ENCODE results near the gene IL17RC.

IL17RC gene

DNA sequence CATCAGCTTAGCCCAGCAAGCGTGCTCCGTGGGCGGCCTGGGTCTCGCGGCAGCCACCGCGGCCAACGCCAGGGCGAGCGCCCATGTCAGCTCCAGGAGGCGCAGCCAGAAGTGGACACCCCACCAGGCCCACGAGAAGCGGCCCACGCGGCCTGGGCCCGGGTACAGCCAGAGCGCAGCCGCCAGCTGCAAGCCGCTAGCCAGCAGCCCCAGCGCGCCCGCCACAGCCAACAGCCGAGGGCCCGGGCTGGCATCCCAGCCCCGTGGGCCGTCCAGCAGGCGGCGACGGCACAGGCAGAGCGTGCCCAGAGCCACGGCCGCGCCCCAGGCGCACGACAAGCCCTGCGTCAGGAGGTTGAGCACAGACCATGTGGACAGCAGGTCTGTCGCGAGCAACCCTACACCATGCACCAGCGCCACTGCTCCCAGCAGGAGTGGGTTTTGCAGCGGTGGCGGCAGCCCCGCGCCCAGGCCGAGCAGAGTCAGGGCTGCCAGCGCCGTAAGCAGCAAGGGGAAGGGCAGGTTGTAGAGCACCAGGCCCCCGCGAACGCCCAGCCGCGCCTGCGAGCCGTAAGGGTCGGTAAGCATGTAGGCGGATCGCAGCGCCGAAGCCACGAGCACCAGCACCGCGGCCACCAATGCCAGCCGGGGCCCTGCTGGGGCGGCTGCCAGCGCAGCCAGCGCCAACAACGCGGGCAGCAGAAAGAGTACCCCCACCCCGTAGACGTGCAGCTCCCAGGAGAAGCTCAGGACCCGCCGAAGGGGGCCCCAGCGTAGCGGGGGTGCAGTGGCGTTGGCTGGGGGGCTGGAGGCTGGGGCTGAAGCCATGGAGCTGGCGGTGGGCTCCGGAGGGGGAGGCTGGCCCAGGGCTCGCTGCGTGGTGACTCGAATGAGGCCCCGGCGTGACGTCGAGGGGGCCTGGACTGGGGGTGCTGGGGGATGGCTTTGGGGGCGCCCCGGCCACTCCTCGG lies 30.4 kb downstream of the IL17RC start:
- DNase-seq = no peak

- DNase-seq = no peak
Measured at GRCh38 chr3:9948586-9948985, 31.7 kb downstream of the IL17RC start.

DNA sequence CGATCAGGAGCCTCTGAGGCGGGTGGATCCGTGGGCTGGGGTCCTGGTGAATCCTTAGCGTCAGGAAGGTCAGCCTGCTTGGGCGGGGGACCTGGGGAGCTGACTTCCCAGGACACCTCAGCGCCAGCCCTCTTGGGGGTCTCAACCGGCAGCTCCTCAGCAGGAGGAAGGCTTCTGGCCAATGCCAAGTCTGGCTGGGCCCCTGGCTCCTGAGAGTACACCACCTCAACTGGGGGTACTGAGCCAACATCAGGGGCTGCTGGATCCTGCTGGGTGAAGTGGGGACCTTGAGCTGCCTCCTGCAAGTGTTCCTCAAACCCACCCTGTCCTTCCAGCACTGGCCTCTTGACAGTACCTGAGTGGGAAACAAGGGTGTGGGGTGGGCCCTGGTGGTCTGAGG lies 32.2 kb downstream of the IL17RC start:
- no peak for DNase-seq

GRCh38 chr3:9949626-9950025 lies 32.7 kb downstream of the IL17RC start:
- no peak for DNase-seq

DNA sequence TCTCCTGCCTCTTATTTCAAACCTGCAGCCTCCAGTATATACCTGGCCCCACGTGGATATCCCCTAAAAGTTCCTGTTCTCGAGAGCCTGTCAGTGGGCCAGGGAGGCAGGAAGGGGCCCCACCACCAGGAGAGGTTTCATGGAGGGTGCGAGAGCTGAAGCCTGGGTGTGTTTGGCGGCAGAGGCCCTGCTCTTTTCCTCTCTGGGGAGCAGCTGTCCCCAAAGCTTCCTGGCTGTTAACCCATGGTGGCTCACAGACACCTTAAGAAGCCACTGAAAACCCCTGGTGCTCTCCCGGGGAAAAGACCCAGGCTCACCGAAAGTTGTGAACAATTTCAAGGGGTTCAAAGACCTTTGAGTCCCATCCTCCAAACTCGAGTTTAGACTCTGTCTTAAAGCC lies 34.2 kb downstream of the IL17RC start:
- DNase-seq = no peak

DNA sequence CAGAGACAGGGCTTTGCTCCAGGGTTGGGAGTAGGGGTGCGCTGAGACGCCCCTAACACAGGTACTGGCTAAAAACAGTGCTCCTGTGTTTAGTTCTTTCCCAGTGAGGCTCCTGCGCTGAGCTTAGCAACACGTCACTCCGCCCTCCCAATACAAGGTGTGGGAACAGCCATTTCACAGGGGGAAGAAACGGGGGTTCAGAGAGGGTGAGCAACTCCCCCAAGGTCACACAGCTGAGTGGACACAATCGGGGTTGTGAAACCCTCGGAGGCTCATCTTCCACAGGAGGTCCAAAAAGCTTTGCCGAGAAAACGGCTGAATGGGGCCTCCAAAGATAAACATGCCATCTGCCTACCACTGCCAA lies 34.7 kb downstream of the IL17RC start:
- no peak for DNase-seq

- peak; percentile 41 for DNase-seq
Measured at GRCh38 chr3:9951962-9952805, 35.3 kb downstream of the IL17RC start, which contains the start of gene PRRT3. TSS of gene PRRT3 (minus strand) at chr3:9952408. CDS start at chr3:9950115, 2,293 bp downstream.

- no peak for DNase-seq
Measured at GRCh38 chr3:9955067-9955502, 38.2 kb downstream of the IL17RC start.

- no peak for DNase-seq
Measured at GRCh38 chr3:9955611-9956352, 38.9 kb downstream of the IL17RC start.

DNA sequence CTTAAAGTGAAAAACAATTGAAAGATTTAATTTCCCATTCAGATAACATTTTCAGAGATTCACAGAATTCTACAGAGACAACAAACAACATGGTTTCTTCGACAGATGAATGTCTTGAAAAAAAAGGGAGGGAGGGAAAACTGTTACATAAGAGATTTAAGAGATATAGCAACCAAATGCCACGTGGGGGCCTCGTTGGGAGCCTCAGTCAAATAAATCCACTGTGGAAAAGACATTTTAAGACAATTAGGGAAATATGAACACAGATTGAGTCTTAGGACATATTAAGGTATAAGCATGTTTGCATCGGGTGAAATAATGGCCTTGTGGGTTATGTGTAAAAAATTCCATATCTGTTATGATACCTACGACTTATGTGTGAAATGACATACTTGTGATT lies 40.3 kb downstream of the IL17RC start:
- DNase-seq = no peak

DNA sequence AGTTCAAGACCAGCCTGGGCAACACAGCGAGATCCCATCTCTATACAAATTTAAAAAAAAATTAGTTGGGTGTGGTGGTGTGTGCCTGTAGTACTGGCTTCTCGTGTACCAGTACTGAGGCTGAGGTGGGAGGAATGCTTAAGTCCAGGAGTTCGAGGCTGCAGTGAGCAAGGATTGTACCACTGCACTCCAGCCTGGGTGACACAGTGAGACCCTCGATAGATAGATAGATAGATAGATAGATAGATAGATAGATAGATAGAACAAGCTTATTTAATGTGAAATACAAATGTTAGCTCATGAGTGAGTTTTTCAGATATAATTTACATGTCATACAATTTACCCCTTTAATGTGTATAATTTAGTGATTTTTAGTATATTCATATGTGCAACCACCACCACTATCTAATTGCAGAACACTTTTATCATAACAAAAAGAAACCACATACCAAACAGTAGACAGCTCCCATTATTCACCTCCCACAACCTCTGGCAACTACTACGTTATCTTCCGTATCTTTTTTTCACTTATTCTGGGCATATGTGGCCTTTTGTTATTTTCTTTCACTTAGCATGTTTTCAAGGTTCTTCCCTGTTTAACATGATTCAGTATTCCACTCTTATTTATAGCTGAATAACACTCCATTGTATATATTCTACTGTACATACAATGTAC lies 48.4 kb downstream of the IL17RC start:
- no peak for DNase-seq

- no peak for DNase-seq
Measured at GRCh38 chr3:9966841-9967240, 49.9 kb downstream of the IL17RC start.

DNA sequence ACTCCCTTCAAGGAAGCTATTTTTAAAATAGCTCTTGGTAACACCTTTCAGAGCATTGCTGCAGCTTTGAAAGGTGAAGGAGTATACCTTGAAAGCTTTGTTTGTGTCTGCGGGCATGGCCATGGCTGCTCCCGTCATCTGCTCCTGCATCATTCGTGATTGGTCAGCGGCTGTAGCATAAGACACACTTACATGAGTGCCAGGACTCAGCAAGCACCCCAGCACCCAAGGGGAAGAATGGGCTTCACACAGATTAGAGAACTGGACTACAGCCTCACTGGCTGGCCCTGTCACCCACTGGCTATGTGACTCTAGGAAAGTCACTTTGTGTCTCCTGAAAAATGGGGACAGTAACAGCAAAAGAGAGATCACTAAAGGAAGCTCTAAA lies 52.7 kb downstream of the IL17RC start:
- no peak for DNase-seq

DNA sequence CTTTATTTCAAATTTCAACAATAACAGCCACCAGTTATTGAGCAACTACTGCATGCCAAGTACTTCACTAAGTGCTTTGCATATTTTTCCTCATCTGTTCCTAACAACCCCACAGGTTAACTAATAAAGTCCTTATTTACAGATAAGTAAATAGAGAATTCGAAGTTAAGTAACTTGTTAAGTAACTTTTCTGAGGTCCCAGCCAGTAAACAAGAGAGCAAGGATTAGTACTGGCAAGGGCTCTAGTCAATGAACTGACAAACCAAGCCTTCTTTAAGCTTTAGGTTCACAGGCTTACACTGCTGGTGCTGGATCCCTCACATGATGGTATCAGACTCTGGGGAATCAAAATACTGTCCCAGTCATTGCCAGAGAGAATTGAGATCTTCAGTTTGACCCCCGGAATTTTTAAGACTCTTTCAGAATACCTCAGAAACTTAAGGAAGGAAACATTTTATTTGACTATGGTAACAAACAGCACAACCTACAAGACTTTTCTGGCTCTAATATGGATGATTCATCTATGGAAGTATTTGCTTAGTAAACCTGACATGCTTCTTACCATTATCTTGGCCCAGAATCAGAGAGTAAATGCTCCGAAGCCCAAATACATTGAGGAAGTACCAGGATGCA lies 53.2 kb downstream of the IL17RC start:
- no peak for DNase-seq

DNA sequence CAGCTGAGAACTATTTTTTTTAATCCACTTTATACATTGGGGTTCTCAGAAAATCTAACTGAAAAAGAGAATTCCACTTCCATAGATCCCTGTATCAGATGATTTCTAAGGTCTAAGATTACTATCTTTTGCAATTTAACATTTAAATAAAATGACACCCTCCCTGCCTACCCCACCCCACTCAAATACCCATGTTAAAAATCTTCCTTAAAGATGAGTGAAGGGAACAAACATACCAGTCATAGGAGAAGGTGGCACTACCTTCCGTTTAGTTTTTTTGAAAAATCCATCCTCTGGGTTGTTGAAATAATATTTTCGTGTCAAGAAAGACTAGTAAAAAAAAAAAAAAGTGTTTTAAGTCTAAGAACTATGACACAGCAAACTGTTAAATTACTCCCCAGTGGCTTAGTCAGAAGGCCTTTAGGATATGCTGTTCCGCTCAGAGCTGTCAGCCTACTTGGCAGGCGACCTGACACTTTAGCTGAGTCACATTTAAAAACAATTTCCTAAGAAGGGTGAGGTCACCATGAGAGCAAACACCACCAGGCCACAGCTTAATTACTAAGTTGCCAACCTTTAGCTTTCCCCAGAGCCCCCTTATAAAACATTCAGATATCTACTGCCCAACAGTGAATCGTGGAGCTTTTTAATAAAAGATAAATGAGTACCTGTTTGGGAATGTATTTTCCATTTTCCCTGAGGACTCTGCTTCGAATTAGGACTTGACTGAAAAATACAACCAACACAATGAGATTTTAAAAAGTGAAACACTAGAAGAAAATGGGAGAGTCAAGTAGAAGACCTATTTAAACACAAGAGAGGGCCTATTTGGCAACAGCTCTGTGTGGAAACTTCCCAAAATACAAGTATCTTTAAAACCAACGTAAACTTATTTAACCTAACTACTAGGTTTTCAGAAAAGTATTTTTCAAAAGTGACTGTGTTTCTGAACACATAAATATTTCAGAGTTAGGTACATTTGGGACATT lies 60.1 kb downstream of the IL17RC start:
- DNase-seq = no peak

DNA sequence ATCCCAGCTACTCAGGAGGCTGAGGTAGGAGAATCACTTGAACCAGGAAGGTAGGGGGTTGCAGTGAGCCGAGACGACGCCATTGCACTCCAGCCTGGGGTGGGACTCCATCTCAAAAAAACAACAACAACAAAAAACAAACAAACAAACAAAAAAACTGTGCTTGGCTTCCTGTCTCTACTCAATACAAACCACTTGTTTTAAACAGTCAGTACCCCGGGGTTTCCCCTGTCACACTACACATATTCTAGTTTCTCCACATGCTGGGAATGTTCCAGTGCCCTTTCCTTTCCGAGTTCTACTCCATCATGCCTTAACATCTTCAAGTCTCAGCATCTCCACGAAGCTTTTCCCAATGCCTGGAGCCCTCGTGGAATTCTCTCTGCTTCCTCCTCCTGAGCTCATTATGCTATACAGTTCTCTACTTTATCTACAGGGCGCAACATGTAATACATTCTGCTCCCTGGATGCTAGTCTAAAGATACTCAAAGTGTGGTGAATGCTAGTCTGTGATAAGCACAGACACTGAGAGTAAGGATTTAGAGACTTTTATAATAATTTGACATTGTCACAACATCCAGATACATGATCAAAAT lies 61.9 kb downstream of the IL17RC start:
- DNase-seq = no peak

DNA sequence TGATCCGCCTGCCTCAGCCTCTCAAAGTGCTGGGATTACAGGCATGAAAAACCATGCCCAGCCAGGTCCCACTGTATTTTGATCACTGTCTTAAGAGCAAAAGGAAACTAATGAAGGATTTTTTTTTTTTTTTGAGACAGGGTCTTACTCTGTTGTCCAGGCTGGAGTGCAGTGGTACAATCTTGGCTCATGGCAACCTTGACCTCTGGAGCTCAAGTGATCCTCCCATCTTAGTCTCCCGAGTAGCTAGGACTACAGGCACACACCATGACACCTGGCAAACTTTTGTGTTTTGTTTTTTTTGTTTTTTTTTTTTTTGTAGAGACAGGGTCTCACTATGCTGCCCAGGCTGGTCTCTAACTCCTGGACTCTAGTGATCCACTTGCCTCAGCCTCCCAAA lies 63.4 kb downstream of the IL17RC start:
- DNase-seq = no peak

Data from activated CD4-positive, alpha-beta T cell treated with anti-CD3 and anti-CD28 coated beads for 1 hour (primary cell).